ENCODE measurements around the gene SAP30. TPM values are rescaled to one million over a fixed set of nuclear protein-coding genes. Genes with fewer than 3 reads are reported as not detected.

The SAP30 gene
- total RNA-seq, 2 donors from 2014 or later, result 18.8 to 20.0 TPM

DNA sequence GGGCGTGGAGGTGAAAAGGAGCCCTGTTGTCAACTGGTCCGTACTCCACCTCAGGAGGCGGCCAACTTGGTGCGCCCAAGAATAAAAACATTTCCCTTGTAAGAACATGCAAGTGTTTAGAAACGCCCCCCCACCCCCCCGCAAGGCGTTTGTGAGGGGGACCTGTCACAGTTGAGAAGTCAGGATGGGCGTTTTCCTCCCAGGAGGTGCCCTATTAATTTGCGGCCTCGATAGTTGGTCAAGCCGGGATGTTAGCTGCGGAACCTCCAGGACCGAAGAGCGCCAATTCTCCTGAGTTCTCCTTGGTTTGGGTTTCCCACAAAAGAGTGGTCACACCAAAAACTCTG, 651 bp upstream of the SAP30 start:
- Histone ChIP-seq H3K9ac (ENCODE audit: low read depth in 2 of 2, low read length in 2 of 2) (peak overlapping the region; percentile 87 to 90), H3K9me3 (no peaks in the 10 kb centered on the region), H3K4me3 (peak overlapping the region; percentile 79), H3K4me1 (no peaks in the 10 kb centered on the region), H3K36me3 (no peaks in the 10 kb centered on the region), H3K27me3 (no peaks in the 10 kb centered on the region), H3K27ac (peak overlapping the region; percentile 98)
- TF ChIP-seq, protein P1, sequence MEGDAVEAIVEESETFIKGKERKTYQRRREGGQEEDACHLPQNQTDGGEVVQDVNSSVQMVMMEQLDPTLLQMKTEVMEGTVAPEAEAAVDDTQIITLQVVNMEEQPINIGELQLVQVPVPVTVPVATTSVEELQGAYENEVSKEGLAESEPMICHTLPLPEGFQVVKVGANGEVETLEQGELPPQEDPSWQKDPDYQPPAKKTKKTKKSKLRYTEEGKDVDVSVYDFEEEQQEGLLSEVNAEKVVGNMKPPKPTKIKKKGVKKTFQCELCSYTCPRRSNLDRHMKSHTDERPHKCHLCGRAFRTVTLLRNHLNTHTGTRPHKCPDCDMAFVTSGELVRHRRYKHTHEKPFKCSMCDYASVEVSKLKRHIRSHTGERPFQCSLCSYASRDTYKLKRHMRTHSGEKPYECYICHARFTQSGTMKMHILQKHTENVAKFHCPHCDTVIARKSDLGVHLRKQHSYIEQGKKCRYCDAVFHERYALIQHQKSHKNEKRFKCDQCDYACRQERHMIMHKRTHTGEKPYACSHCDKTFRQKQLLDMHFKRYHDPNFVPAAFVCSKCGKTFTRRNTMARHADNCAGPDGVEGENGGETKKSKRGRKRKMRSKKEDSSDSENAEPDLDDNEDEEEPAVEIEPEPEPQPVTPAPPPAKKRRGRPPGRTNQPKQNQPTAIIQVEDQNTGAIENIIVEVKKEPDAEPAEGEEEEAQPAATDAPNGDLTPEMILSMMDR (IDR thresholded peaks at IDR 0.05), result no peak
- no peak for DNase-seq
- intact Hi-C loops (cut with DNase I), result loop anchor here (5.0 kb wide), 1 partner anchor 38 kb away; the partner anchor contains the start of gene HMGB2

DNA sequence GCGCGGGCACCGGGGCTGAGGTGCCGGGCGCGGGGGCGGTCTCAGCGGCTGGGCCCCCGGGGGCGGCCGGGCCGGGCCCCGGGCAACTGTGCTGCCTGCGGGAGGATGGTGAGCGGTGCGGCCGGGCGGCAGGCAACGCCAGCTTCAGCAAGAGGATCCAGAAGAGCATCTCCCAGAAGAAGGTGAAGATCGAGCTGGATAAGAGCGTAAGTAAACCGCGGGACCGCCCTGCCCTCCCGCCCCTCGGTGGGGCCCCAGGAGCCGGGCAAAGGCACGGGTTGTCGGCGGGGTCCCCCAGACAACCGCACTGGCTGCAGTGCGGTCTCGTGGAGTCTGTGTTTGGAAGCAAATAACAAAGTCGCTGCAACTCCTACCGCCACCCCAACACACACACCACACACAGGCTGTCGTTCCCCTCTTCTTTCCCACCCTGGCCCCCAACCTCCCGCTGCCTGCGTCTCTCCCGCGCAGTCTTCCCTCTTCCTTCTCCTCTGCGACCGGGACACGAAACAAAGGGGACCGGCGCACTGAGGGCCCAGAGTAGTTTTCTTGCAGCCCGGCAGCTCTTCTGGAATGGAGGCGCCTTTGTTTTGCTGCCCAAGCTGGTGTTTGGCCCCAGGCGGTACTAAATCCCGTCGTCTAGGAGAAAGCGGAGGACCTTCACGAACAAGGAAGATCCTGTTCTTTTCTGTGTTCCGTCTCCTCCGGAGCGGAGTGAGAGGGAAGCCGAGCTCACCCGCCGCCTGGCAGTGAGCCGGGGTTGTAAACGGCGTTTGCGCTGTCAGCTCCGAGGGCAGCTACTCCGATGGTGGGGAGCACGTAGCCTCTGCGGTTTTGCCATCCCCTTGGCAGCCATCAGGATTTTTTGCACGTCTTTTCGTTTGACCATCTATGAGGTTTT, 788 bp downstream of the SAP30 start:
- peak overlapping the region; percentile 79 for H3K4me3 ChIP-seq
- no peaks in the 10 kb centered on the region for H3K27me3 ChIP-seq
- TF ChIP-seq, protein P1 (IDR thresholded peaks at IDR 0.05), result no peak
- DNase-seq, result peak; percentile 75
- H3K36me3 ChIP-seq, result no peaks in the 10 kb centered on the region
- peak overlapping the region; percentile 98 for H3K27ac ChIP-seq
- no peaks in the 10 kb centered on the region for H3K4me1 ChIP-seq
- no peaks in the 10 kb centered on the region for H3K9me3 ChIP-seq
- peak overlapping the region; percentile 82 to 88 for H3K9ac ChIP-seq (ENCODE audit: low read depth in 2 of 2, low read length in 2 of 2)
- intact Hi-C loops (cut with DNase I), result loop anchor here (5.0 kb wide), 1 partner anchor 39 kb away; the partner anchor contains the start of gene HMGB2

- no peaks in the 10 kb centered on the region for H3K4me1 ChIP-seq
- H3K9ac ChIP-seq (ENCODE audit: low read depth in 2 of 2, low read length in 2 of 2), result no peak overlapping the region
- no peaks in the 10 kb centered on the region for H3K9me3 ChIP-seq
- TF ChIP-seq, protein P1 (IDR thresholded peaks at IDR 0.05), result no peak
- intact Hi-C loops (cut with DNase I), result loop anchor here (5.0 kb wide), 1 partner anchor 42 kb away; the partner anchor contains the start of gene HMGB2
- H3K27ac ChIP-seq, result no peak overlapping the region
- H3K4me3 ChIP-seq, result no peak overlapping the region
- DNase-seq, result no peak
- H3K27me3 ChIP-seq, result no peaks in the 10 kb centered on the region
- no peaks in the 10 kb centered on the region for H3K36me3 ChIP-seq
These were observed 3.8 kb downstream of the SAP30 start for GRCh38 chr4:173374588-173374987.

GRCh38 chr4:173379929-173380328, 9.2 kb downstream of the SAP30 start:
- TF ChIP-seq, protein P1 (IDR thresholded peaks at IDR 0.05), result no peak
- Histone ChIP-seq H3K27ac (no peak overlapping the region), H3K4me3 (no peak overlapping the region), H3K9me3 (no peaks in the 10 kb centered on the region), H3K9ac (ENCODE audit: low read depth in 2 of 2, low read length in 2 of 2) (no peak overlapping the region), H3K27me3 (no peaks in the 10 kb centered on the region), H3K36me3 (no peaks in the 10 kb centered on the region), H3K4me1 (no peaks in the 10 kb centered on the region)
- intact Hi-C loops (cut with DNase I), result no loop called here
- DNase-seq, result no peak

- no peaks in the 10 kb centered on the region for H3K4me1 ChIP-seq
- TF ChIP-seq, protein P1 (IDR thresholded peaks at IDR 0.05), result no peak
- no peak overlapping the region for H3K9ac ChIP-seq (ENCODE audit: low read depth in 2 of 2, low read length in 2 of 2)
- intact Hi-C loops (cut with DNase I), result no loop called here
- no peaks in the 10 kb centered on the region for H3K27me3 ChIP-seq
- no peak for DNase-seq
- H3K36me3 ChIP-seq, result no peaks in the 10 kb centered on the region
- no peaks in the 10 kb centered on the region for H3K9me3 ChIP-seq
- H3K27ac ChIP-seq, result no peak overlapping the region
- H3K4me3 ChIP-seq, result no peak overlapping the region
These were observed 10.2 kb downstream of the SAP30 start for GRCh38 chr4:173380987-173381386.
